DLD1 (cell line): ENCODE measurements around the gene RNASE7.

Experiments
- in situ Hi-C: cut with HindIII; loops from 2 replicates; pipeline ENCODE4 v1.10.0; 2017; ENCODE audit warnings: low sequenced_read_pairs

The RNASE7 gene

DNA sequence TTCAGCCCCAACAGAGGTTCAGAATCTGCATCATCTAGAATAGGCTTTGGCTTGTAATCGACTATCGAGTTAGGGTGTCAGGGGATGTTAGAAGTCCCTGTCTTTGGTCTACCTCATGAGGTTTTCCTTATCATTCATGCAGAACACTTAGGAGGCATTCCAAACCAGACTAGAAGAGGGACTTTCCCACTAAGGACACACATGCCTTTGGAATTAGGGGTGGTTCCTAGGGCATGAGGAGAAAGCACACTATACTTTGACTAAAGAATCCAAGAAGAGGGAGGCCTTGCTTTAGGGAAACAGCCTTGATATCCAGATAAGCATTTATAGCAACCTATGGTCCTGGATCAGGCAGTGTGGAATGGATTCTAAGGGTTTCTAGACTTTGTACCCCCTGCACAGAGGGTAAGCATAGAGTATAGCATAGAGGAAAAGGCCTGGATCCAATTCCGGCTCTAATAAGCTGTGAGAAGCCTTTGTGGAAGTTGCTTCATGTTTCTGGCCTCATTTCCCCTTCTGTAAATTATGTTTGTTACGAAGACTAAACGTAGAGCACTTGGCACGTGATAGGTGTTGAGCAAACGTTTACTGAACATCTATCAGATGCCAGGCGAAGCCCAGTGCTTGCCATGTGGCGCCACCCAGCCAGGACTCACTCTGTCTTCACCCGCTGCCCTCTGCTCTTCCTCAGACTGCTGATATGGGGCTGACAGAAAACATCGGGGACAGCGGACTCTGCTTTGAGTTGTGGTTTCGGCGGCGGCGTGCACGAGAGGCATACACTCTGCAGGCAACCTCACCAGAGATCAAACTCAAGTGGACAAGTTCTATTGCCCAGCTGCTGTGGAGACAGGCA, 43.1 kb downstream of the RNASE7 start:
- in situ Hi-C loops: no loop called here

DNA sequence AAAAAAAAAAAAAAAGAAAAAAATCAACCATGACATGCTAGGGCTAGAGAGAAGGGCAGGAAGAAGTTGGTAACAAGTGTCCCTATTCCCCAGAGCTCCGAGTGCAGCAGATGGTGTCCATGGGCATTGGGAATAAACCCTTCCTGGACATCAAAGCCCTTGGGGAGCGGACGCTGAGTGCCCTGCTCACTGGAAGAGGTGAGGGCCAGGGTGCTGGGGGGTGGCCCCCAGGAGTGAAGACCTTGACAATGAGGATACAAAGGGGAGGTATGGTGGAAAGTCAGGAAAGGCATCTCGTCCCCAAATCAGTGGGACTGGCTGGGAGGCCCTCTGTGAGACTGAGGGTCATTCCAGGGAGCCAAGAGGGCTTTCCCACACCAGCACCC, 44.7 kb downstream of the RNASE7 start:
- in situ Hi-C loops: no loop called here

DNA sequence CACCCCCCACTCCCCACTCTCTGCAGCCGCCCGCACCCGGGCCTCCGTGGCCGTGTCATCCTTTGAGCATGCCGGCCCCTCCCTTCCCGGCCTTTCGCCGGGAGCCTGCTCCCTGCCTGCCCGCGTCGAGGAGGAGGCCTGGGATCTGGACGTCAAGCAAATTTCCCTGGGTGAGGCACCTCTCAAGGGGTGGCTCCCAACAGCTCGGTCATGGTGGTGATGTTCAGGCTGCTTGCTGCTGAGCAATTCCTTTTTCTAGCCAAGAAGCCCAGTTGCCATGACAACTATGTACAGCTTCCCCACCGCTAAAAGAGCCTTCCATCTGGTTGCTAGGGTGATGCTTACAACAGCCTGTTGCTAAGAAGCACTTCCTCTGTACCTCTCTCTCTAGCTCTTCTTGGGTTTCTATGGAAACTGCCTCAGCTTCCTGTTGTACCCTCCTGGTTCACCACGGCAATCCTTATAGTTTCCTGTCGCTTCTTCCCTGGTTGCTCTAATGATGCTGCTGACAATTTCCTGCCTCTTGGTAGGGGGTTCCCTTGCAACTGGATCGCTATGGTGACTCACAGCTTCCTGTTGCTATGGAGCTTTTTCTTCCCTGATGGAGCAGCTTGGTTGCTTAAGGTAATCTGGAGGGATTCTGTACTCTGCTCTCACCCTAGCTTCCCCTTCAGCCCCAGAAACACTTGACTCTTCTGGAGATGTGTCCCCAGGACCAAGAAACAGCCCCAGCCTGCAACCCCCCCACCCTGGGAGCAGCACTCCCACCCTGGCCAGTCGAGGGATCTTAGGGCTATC, 45.3 kb downstream of the RNASE7 start:
- in situ Hi-C loops: no loop called here

DNA sequence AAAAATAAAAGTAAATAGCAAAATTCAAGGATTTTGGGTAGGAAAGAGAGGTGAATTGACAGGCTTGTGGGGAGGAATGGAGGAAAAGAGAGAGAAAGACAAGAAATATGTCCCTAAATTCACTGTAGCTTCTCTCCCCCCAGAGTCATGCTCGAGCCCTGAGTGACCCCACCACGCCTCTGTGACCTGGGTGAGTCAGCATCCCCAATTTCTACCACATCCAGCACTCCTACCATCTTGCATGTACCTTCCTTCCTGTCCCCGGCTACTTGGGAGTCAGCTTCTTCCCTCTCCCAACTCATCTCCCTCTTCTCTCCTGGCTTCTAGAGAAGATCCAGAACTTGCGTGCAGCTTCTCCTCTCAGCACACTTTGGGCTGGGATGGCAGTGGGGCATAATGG, 46.5 kb downstream of the RNASE7 start:
- in situ Hi-C loops: no loop called here

DNA sequence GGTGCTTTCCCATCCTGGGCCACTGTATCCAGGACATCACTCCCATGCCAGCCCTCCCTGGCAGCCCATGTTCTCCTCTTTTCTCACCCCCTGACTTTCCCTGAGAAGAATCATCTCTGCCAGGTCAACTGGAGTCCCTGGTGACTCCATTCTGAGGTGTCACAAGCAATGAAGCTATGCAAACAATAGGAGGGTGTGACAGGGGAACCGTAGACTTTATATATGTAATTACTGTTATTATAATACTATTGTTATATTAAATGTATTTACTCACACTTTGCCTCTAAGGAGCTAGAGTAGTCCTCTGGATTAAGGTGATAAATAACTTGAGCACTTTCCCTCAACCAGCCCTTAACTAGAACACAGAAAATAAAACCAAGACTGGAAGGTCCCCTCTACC, 47.1 kb downstream of the RNASE7 start:
- in situ Hi-C loops: no loop called here

DNA sequence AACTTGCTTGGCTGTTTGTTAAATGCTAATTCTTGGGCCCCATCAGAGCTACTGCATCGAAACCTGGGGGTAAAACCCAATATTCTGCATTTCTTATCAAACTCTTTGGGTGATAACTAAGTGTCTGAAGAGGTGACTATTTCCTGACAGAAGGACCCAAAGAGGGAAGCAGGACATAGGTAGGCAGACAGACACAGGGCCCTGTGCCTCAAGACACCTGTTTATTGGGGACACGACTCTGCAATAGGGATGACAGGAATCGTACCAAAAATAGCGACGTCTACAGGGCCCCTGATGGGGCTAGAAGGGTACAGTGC, 47.7 kb downstream of the RNASE7 start:
- in situ Hi-C loops: no loop called here

DNA sequence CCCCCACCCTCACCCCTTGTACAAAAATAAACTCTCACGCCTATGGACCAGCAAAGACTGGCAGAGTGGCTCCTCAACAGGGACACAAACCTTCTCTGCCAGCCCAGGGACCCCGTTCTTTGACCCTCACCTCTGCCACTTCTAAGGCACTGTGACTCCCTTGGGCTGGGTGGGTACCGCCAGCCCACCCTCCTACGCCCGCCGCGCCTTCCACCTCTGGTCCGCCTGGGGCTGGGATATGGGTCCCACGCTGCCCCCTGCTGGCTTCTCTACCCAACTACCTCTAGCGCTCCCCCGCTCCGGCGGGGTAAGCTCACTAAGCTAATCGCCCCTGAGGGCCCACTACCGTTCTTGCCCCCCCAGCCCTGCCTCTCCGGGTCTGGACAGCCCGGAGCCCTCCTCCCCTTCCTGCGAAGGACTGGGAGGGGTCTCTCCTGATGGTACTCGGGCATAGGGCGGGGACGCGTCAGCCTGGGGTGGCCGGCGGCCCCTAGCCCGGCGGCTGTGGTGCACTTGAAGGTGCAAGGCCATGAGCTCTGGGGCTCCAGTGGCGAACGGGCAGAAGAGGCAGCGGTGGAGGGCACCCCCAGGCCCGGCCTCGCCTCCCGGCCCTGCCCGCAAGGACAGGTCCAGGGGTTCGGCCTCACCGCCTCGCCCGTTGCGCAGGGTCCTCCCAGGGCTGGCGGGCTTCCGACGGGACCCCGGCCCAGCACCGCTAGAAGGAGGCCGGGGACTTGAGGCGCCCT, 48.2 kb downstream of the RNASE7 start:
- in situ Hi-C loops: no loop called here

DNA sequence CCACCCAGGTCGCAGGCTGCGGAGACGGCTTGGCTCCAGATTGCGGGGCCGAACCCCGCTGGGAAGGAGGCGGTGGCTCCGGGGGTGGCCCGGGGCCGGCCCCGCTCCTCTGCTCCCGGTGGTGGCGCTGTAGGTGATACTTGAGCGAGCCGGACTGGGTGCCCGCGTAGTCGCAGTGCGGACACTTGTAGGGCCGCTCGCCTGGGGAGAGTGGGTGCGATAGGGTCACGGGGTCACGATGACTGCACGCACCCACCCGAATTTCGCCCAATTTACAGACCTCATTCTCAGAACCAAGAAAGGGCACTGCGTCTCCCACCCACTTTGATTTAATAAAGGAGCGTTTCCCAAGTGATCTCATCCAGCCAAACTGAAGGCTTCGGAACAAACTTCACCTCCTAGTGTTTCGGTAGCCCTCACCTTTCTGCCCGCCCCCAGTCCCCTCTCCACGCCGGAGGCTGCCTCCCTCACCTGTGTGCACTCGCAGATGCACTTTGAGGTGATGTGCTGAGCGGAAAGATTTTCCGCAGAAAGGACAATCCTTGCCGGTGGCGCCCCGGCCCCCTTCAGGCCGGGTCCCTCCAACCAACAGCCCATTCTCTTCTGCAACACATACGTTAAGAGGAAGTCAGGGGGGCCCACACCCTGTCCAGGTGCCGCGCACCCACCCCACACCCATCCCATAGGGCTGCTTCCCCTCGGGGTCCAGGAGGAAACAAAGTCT, 48.9 kb downstream of the RNASE7 start:
- in situ Hi-C loops: no loop called here

DNA sequence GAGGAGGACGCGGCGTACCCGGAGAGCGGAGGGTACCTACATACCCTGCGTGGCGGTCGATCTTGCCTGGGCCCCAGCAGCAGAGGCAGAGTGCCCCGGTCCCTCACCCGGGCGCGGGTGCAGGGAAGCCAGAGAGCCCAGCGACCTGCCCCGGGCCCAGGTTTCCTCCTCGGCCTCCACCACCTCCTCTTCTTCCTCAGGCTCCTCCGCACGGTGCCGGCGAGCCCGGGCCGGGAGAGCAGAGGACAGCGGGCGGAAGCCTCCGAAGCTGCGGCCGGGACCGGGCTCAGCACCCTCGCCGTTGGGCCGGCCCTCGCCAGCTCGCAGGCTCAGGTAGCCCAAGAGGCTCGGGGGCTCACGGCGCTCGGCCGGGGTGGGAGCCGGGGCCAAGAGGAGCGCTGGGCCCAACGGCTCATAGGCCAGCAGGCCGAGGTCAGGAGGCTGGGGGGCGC, 49.7 kb downstream of the RNASE7 start:
- in situ Hi-C loops: no loop called here

DNA sequence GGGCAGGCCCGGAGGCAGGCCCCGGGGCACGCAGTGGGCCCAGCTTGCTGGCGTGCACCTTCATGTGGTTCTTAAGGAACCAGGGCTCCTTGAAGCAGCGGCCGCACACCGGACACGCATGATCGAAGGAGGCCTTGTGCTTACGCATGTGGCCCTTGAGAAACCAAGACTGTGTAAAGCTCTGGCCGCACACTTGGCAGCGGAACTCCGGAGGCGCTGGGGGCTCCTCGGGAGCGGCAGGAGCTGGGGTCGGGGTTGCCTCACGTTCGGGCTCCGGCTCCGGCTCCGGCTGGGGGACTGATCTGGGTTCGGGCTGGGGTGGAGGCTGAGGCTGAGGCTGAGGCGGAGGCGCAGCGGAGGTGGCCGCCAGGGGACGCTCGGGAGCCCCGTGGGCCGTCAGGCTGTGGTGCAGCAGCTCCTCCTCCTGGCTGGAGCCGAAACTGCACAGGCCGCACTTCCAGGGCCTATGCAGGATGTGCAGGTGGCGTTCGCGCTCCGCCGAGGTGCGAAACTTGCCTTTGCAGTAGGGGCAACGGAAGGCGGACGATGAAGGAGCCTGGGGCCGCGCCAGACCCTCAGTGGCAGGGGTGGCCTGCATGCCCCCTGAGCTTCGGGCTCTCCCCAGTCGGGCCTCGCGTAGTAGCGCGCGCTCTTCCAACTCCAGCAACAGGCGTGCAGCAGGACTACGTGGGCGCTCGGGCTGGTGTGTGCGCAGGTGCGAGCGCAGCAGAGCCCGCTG, 50.3 kb downstream of the RNASE7 start:
- in situ Hi-C loops: no loop called here

DNA sequence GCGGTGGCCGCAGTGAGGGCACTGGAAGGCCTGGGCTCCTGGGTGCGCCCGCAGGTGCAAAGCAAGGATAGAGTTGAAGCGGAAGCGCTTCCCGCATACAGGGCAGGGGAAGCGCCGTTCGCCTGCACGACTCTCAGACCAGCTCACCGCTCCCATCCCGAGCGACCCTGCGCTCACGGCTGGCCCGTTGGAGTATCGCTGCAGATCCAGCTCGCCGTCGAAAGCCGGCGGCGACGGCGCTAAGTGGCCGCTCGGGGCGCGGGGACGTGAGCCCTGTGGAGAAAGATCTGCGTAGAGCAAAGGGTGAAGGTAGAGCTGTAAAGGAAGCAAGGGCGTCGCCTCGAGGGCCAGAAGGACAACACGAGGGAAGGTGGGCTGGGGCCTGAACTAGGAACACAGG, 50.9 kb downstream of the RNASE7 start:
- in situ Hi-C loops: no loop called here
